Caco-2 (cell line): ENCODE measurements around the gene GDF11. TPM values are rescaled to one million over a fixed set of nuclear protein-coding genes. Genes with fewer than 3 reads are reported as not detected.

Source experiments
- BruUV-seq: library from RNA; stranded (reverse); fragments of 400-500 nt; replicated peaks from 2 replicates; lab custom pipeline; 2021; lab: Mats Ljungman, UMichigan
- CTCF ChIA-PET: fragments of 300-600 bp; sonication (Branson Sonifier 250); formaldehyde crosslinking; loops from one replicate; lab custom pipeline; 2022; ENCODE audit warnings: antibody characterized with exemption; lab: Charles Lee
- POLR2A ChIA-PET: fragments of 300-600 bp; sonication (Branson Sonifier 250); formaldehyde crosslinking; loops from one replicate; lab custom pipeline; 2022; ENCODE audit warnings: antibody characterized with exemption; lab: Charles Lee
- DNase-seq, 2 experiments: peaks; one replicate each; pipeline versions ENCODE4 v3.0.0 to v3.0.0-alpha.2; 2020 to 2022
- H3K27me3 ChIP-seq: replicated peaks from 2 replicates; pipeline ENCODE4 v1.6.0; 2011; ENCODE audit warnings: low read length; ENCODE audit not compliant: control insufficient read depth, insufficient read depth
- H3K36me3 ChIP-seq: 2 replicates; pipeline ENCODE4 v1.5.1; 2011; ENCODE audit warnings: low read length; ENCODE audit not compliant: control insufficient read depth, insufficient read depth
- H3K4me1 ChIP-seq: fragments of 250-450 bp; sonication (Bioruptor Pico); 2 replicates; pipeline ENCODE4 v1.5.1; 2020; ENCODE audit warnings: mild to moderate bottlenecking
- H3K4me3 ChIP-seq: 2 replicates; pipeline ENCODE4 v1.5.1; 2011; ENCODE audit warnings: low read depth, mild to moderate bottlenecking, control low read depth, low read length
- H3K9me3 ChIP-seq: fragments of 250-450 bp; sonication (Bioruptor Pico); 2 replicates; pipeline ENCODE4 v1.5.1; 2020; ENCODE audit warnings: mild to moderate bottlenecking, moderate library complexity
- H3K27ac Mint-ChIP-seq: one replicate; pipeline ENCODE4 v1.8.0; 2022; ENCODE audit warnings: mixed read lengths; ENCODE audit not compliant: unreplicated experiment
- H3K27me3 Mint-ChIP-seq: one replicate; pipeline ENCODE4 v1.8.0; 2022; ENCODE audit warnings: mixed read lengths; ENCODE audit not compliant: insufficient read depth, unreplicated experiment
- H3K36me3 Mint-ChIP-seq: one replicate; pipeline ENCODE4 v1.8.0; 2022; ENCODE audit warnings: mild to moderate bottlenecking, mixed read lengths; ENCODE audit not compliant: insufficient read depth, unreplicated experiment
- H3K4me1 Mint-ChIP-seq: one replicate; pipeline ENCODE4 v1.8.0; 2022; ENCODE audit warnings: low read depth, mixed read lengths; ENCODE audit not compliant: unreplicated experiment
- H3K4me3 Mint-ChIP-seq: one replicate; pipeline ENCODE4 v1.8.0; 2022; ENCODE audit warnings: mild to moderate bottlenecking, moderate library complexity, mixed read lengths; ENCODE audit not compliant: unreplicated experiment
- H3K9me3 Mint-ChIP-seq: one replicate; pipeline ENCODE4 v1.8.0; 2022; ENCODE audit warnings: mixed read lengths; ENCODE audit not compliant: unreplicated experiment
- CTCF ChIP-seq, 2 experiments: fragments of 200-600 bp in 1 of 2; IDR thresholded peaks; 1 replicate in 1 of 2; 2 replicates in 1 of 2; pipeline versions ENCODE4 v1.5.1 to v1.8.0; 2011 to 2022; ENCODE audit warnings: antibody characterized with exemption in 1 of 2, control low read depth in 1 of 2, inconsistent platforms in 1 of 2, low read depth in 1 of 2, low read length in 1 of 2, mild to moderate bottlenecking in 1 of 2, moderate library complexity in 1 of 2; ENCODE audit not compliant: insufficient read depth in 1 of 2, severe bottlenecking in 1 of 2, unreplicated experiment in 1 of 2
- intact Hi-C: fragments of 100-400 bp; cut with micrococcal nuclease; formaldehyde crosslinking; loops from one replicate; pipeline ENCODE4 v1.10.0; 2022; ENCODE audit not compliant: unreplicated experiment
- total RNA-seq: library from RNA; stranded (reverse); gene quantifications from 2 replicates; pipeline ENCODE4 v1.2.3, GENCODE V29; 2022

The GDF11 gene
- total RNA-seq, 1 experiment from 2014 or later, result 11.0 TPM

GRCh38 chr12:55725556-55725955 is 17.4 kb upstream of the GDF11 start:
- H3K9me3 Mint-ChIP-seq, result no peaks in the 10 kb centered on the region
- H3K27me3 ChIP-seq, result no peaks in the 10 kb centered on the region
- ChIA-PET POLR2A (no interaction called here), CTCF (interaction anchor here (0.8 to 1.8 kb wide), 4 partner anchors 9 to 92 kb away, joined by 3 to 21 read pairs (median 5); partner anchors contain the start of genes BLOC1S1 and SARNP)
- H3K36me3 Mint-ChIP-seq, result peaks cover 64% of the 10 kb centered on the region
- H3K27me3 Mint-ChIP-seq, result no peaks in the 10 kb centered on the region
- no peaks in the 10 kb centered on the region for H3K9me3 ChIP-seq
- BruUV-seq, result no TSS peak
- peaks cover 4% of the 10 kb centered on the region for H3K36me3 ChIP-seq
- no peak for TF ChIP-seq CTCF (IDR thresholded peaks at IDR 0.05; ENCODE audit: insufficient read depth in 1 of 2, low read depth in 1 of 2, low read length in 1 of 2, severe bottlenecking in 1 of 2, unreplicated experiment in 1 of 2)
- peak overlapping the region; percentile 32 for H3K27ac Mint-ChIP-seq
- no peak overlapping the region for H3K4me3 Mint-ChIP-seq
- peaks cover 32% of the 10 kb centered on the region for H3K4me1 ChIP-seq
- no peak for DNase-seq
- peaks cover 20% of the 10 kb centered on the region for H3K4me1 Mint-ChIP-seq
- H3K4me3 ChIP-seq, result no peak overlapping the region
- intact Hi-C loops, result no loop called here

GRCh38 chr12:55726971-55727370 is 16.0 kb upstream of the GDF11 start:
- TF ChIP-seq CTCF (IDR thresholded peaks at IDR 0.05; ENCODE audit: insufficient read depth in 1 of 2, low read depth in 1 of 2, low read length in 1 of 2, severe bottlenecking in 1 of 2, unreplicated experiment in 1 of 2), result no peak
- no peaks in the 10 kb centered on the region for H3K27me3 ChIP-seq
- peaks cover 23% of the 10 kb centered on the region for H3K4me1 ChIP-seq
- H3K36me3 Mint-ChIP-seq, result peaks cover 58% of the 10 kb centered on the region
- no peaks in the 10 kb centered on the region for H3K9me3 Mint-ChIP-seq
- H3K9me3 ChIP-seq, result no peaks in the 10 kb centered on the region
- ChIA-PET CTCF (interaction anchor here (3.6 kb wide), 1 partner anchor 11 kb away, joined by 32 read pairs; no protein-coding TSS in a partner anchor), POLR2A (no interaction called here)
- intact Hi-C loops, result no loop called here
- no TSS peak for BruUV-seq
- peaks cover 22% of the 10 kb centered on the region for H3K4me1 Mint-ChIP-seq
- H3K4me3 ChIP-seq, result peak overlapping the region; percentile 90
- peaks cover 4% of the 10 kb centered on the region for H3K36me3 ChIP-seq
- DNase-seq, result no peak
- H3K4me3 Mint-ChIP-seq, result peak overlapping the region; percentile 90
- H3K27ac Mint-ChIP-seq, result peak overlapping the region; percentile 93
- no peaks in the 10 kb centered on the region for H3K27me3 Mint-ChIP-seq

GRCh38 chr12:55727643-55728185 is 15.2 kb upstream of the GDF11 start:
- Mint-ChIP-seq H3K9me3 (no peaks in the 10 kb centered on the region), H3K36me3 (peaks cover 55% of the 10 kb centered on the region), H3K27me3 (no peaks in the 10 kb centered on the region), H3K27ac (peak overlapping the region; percentile 93), H3K4me3 (peak overlapping the region; percentile 90), H3K4me1 (peaks cover 22% of the 10 kb centered on the region)
- Histone ChIP-seq H3K36me3 (peaks cover 4% of the 10 kb centered on the region), H3K9me3 (no peaks in the 10 kb centered on the region), H3K27me3 (no peaks in the 10 kb centered on the region), H3K4me3 (peak overlapping the region; percentile 90), H3K4me1 (peaks cover 23% of the 10 kb centered on the region)
- POLR2A ChIA-PET, result no interaction called here
- CTCF ChIA-PET, result interaction anchor here (3.6 kb wide), 1 partner anchor 11 kb away, joined by 32 read pairs; no protein-coding TSS in a partner anchor
- no peak for TF ChIP-seq CTCF (IDR thresholded peaks at IDR 0.05; ENCODE audit: insufficient read depth in 1 of 2, low read depth in 1 of 2, low read length in 1 of 2, severe bottlenecking in 1 of 2, unreplicated experiment in 1 of 2)
- DNase-seq, result no peak
- intact Hi-C loops, result no loop called here
- BruUV-seq, result TSS peak; percentile 25
